Smooth muscle cell (in vitro differentiated cells): ENCODE results near the gene RDH8. TPM values are rescaled to one million over a fixed set of nuclear protein-coding genes. Genes with fewer than 3 reads are reported as not detected.
"Not testable (repeated sequence)": the region's sequence is repeated elsewhere in the genome, so short reads cannot be mapped to it uniquely, and the experiment has no call there.

Experiments
- DNase-seq: peaks from one replicate; lab custom pipeline; 2025; ENCODE audit not compliant: unreplicated experiment; lab: John Stamatoyannopoulos, UW
- H2AFZ ChIP-seq: fragments of 200-600 bp; sonication (generic); 2 replicates; pipeline ENCODE4 v1.6.0; 2016; ENCODE audit warnings: antibody characterized with exemption, low read depth, mild to moderate bottlenecking
- H3F3A ChIP-seq: fragments of 200-600 bp; sonication (generic); 2 replicates; pipeline ENCODE4 v1.6.0; 2017; ENCODE audit warnings: antibody characterized with exemption, low read depth
- H3K27ac ChIP-seq: fragments of 200-600 bp; sonication (generic); 2 replicates; pipeline ENCODE4 v1.5.1; 2016; ENCODE audit warnings: low read depth, mild to moderate bottlenecking
- H3K27me3 ChIP-seq: fragments of 200-600 bp; sonication (generic); 2 replicates; pipeline ENCODE4 v1.6.1; 2016; ENCODE audit warnings: low read depth, mild to moderate bottlenecking
- H3K36me3 ChIP-seq: fragments of 200-600 bp; sonication (generic); 2 replicates; pipeline ENCODE4 v1.5.1; 2016; ENCODE audit warnings: low read depth
- H3K4me1 ChIP-seq: fragments of 200-600 bp; sonication (generic); 2 replicates; pipeline ENCODE4 v1.5.1; 2016; ENCODE audit warnings: low read depth
- H3K4me2 ChIP-seq: fragments of 200-600 bp; sonication (generic); 2 replicates; pipeline ENCODE4 v1.6.0; 2016; ENCODE audit warnings: mild to moderate bottlenecking
- H3K4me3 ChIP-seq: fragments of 200-600 bp; sonication (generic); 2 replicates; pipeline ENCODE4 v1.5.1; 2016; ENCODE audit warnings: mild to moderate bottlenecking
- H3K79me2 ChIP-seq: fragments of 200-600 bp; sonication (generic); 2 replicates; pipeline ENCODE4 v1.6.0; 2016; ENCODE audit warnings: low read depth, mild to moderate bottlenecking
- H3K9ac ChIP-seq: fragments of 200-600 bp; sonication (generic); 2 replicates; pipeline ENCODE4 v1.6.0; 2016; ENCODE audit warnings: low read depth
- H3K9me3 ChIP-seq: fragments of 200-600 bp; sonication (generic); replicated peaks from 2 replicates; pipeline ENCODE4 v1.5.1; 2016; ENCODE audit warnings: low read depth
- H4K20me1 ChIP-seq: fragments of 200-600 bp; sonication (generic); 2 replicates; pipeline ENCODE4 v1.6.0; 2016; ENCODE audit warnings: low read depth
- WGBS: methylation state at CpG from one replicate; pipeline ENCODE4 v1.1.7; 2016; ENCODE audit warnings: low lambda C conversion rate; 5-methylcytosine and 5-hydroxymethylcytosine counted together
- polyA plus RNA-seq: library from polyadenylated mRNA; unstranded; fragments of >200 nt; fragmentation: Nextera tagmentation; extraction: Ambion mirVana; gene quantifications from 2 replicates; pipeline ENCODE4 v1.2.1, GENCODE V29; 2016
- total RNA-seq: library from RNA; depleted of rRNA; stranded (reverse); fragments of >200 nt; gene quantifications from 2 replicates; pipeline ENCODE4 v1.2.3, GENCODE V29; 2014
- TF ChIP-seq, protein P1 (sequence below): fragments of 200-600 bp; sonication (generic); IDR thresholded peaks from 2 replicates; pipeline ENCODE4 v1.5.1; 2017; ENCODE audit warnings: borderline replicate concordance, mild to moderate bottlenecking, antibody characterized with exemption; ENCODE audit not compliant: insufficient read depth, poor library complexity, severe bottlenecking

The RDH8 gene
- total and polyA plus RNA-seq, 2 experiments from 2014 or later: not detected

DNA sequence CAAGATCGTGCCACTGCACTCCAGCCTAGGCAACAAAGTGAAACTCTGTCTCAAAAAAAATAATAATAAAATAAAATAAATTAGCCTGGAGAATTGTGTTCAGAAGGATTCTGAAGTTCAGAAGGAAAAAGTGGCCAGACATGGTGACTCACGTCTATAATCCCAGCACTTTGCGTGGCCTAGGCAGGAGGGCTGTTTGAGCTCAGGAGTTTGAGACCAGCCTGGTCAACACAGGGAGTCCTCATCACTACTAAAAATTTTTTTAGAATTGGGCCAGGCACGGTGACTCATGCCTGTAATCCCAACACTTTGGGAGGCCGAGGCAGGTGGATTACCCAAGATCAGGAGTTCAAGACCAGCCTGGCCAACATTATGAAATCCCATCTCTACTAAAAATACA lies 6.0 kb downstream of the RDH8 start:
- WGBS: 51% methylated on average over 5 of the region's 5 CpGs
- H2AFZ ChIP-seq: no peak overlapping the region
- no peaks in the 10 kb centered on the region for H3K27me3 ChIP-seq
- no peaks in the 10 kb centered on the region for H3K4me1 ChIP-seq
- TF ChIP-seq, protein P1, sequence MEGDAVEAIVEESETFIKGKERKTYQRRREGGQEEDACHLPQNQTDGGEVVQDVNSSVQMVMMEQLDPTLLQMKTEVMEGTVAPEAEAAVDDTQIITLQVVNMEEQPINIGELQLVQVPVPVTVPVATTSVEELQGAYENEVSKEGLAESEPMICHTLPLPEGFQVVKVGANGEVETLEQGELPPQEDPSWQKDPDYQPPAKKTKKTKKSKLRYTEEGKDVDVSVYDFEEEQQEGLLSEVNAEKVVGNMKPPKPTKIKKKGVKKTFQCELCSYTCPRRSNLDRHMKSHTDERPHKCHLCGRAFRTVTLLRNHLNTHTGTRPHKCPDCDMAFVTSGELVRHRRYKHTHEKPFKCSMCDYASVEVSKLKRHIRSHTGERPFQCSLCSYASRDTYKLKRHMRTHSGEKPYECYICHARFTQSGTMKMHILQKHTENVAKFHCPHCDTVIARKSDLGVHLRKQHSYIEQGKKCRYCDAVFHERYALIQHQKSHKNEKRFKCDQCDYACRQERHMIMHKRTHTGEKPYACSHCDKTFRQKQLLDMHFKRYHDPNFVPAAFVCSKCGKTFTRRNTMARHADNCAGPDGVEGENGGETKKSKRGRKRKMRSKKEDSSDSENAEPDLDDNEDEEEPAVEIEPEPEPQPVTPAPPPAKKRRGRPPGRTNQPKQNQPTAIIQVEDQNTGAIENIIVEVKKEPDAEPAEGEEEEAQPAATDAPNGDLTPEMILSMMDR: no peak
- H3K79me2 ChIP-seq: no peaks in the 10 kb centered on the region
- H3K9me3 ChIP-seq: no peaks in the 10 kb centered on the region
- H3K27ac ChIP-seq: peak overlapping the region; percentile 83
- H4K20me1 ChIP-seq: no peaks in the 10 kb centered on the region
- H3K4me2 ChIP-seq: no peak overlapping the region
- no peak for DNase-seq
- no peak overlapping the region for H3K4me3 ChIP-seq
- H3K9ac ChIP-seq: no peak overlapping the region
- H3K36me3 ChIP-seq: no peaks in the 10 kb centered on the region
- no peaks in the 10 kb centered on the region for H3F3A ChIP-seq

DNA sequence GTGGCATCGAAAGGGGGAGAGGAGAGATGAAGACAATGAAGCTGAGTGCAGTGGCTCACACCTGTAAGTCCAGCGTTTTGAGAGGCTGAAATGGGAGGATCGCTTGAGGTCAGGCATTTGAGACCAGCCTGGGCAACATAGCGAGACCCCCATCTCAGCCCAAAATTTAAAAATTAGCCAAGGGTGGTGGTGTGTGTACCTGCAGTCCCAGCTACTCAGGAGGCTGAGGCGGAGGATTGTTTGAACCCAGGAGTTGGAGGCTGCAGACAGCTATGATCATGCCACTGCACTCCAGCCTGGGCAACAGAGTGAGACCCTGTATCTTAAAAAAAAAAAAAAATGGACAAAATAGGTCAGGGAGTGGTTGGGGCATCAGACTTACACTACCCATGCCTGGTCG lies 7.6 kb downstream of the RDH8 start:
- Histone ChIP-seq H3K27me3 (no peaks in the 10 kb centered on the region), H2AFZ (no peak overlapping the region), H4K20me1 (no peaks in the 10 kb centered on the region), H3K79me2 (no peaks in the 10 kb centered on the region), H3K27ac (no peak overlapping the region), H3K36me3 (no peaks in the 10 kb centered on the region), H3K9ac (no peak overlapping the region), H3F3A (no peaks in the 10 kb centered on the region), H3K4me1 (no peaks in the 10 kb centered on the region), H3K4me3 (no peak overlapping the region), H3K4me2 (no peak overlapping the region), H3K9me3 (no peaks in the 10 kb centered on the region)
- 94% methylated on average over 6 of the region's 6 CpGs for WGBS
- TF ChIP-seq, protein P1: no peak
- DNase-seq: no peak

DNA sequence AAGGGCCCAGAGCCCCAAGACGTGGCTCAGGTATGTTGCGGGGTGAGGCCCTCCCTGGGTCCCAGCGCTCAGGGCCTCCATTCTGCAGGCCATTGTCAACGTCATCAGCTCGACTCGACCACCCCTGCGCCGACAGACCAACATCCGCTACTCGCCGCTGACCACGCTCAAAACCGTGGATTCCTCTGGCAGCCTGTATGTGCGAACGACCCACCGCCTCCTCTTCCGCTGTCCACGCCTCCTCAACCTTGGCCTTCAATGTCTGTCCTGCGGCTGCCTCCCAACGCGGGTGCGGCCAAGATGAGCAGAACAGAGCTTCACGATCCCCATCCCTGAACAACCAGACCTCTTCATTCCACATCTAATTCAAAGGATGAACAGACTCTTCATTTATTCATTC lies 8.2 kb downstream of the RDH8 start:
- Histone ChIP-seq H3K9me3 (no peaks in the 10 kb centered on the region), H3K4me2 (no peak overlapping the region), H3K4me1 (no peaks in the 10 kb centered on the region), H3K4me3 (no peak overlapping the region), H3K36me3 (no peaks in the 10 kb centered on the region), H2AFZ (no peak overlapping the region), H3K9ac (no peak overlapping the region), H4K20me1 (no peaks in the 10 kb centered on the region), H3K27ac (no peak overlapping the region), H3K79me2 (no peaks in the 10 kb centered on the region), H3F3A (no peaks in the 10 kb centered on the region), H3K27me3 (no peaks in the 10 kb centered on the region)
- TF ChIP-seq, protein P1: no peak
- WGBS: 91% methylated on average over 23 of the region's 23 CpGs
- DNase-seq: no peak

DNA sequence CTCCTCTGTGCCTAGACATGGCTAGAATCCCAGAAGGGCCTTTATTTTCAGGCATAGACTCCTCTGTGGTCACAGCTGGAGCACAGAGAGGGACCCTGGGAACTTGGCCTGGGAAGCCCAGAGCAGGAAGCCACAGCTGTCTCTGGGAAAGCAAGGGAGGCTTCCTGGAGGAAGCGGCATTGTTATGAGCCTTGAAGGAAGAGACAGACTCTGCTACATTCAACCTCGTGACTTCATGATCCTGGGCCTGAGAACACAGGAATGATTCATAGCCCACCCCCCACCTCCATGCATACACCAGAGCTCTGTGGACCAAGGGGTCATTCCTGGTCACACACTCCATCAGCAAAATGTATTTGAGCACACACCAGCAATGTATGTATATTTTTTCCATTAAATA lies 8.6 kb downstream of the RDH8 start:
- H3K9ac ChIP-seq: no peak overlapping the region
- H3K9me3 ChIP-seq: no peaks in the 10 kb centered on the region
- no peaks in the 10 kb centered on the region for H3K36me3 ChIP-seq
- H3K4me1 ChIP-seq: no peaks in the 10 kb centered on the region
- no peaks in the 10 kb centered on the region for H4K20me1 ChIP-seq
- H3K27me3 ChIP-seq: no peaks in the 10 kb centered on the region
- no peak overlapping the region for H3K27ac ChIP-seq
- H3K79me2 ChIP-seq: no peaks in the 10 kb centered on the region
- no peak for DNase-seq
- H2AFZ ChIP-seq: no peak overlapping the region
- no peak overlapping the region for H3K4me3 ChIP-seq
- WGBS: 64% methylated on average over 2 of the region's 2 CpGs
- no peaks in the 10 kb centered on the region for H3F3A ChIP-seq
- no peak overlapping the region for H3K4me2 ChIP-seq
- TF ChIP-seq, protein P1: no peak

DNA sequence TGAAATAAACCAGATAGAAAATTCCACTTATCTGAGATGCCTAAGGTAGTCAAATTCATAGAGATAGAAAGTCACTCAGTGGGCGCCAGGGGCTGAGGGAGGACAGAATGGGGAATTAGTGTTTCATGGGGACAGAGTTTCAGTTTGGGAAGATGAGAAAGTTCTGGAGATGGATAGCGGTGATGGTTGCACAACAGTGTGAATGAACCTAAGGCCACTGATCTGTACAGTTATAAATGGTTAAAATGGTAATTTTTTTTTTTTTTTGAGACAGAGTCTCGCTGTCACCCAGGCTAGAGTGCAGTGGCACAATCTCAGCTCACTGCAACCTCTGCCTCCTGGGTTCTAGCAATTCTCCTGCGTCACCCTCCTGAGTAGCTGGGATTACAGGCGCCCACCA lies 9.8 kb downstream of the RDH8 start:
- H3K9me3 ChIP-seq, H4K20me1 ChIP-seq, H2AFZ ChIP-seq, DNase-seq, H3K79me2 ChIP-seq, H3K4me2 ChIP-seq, H3F3A ChIP-seq, H3K4me1 ChIP-seq, H3K27me3 ChIP-seq, H3K9ac ChIP-seq, H3K36me3 ChIP-seq, H3K4me3 ChIP-seq, H3K27ac ChIP-seq: not testable (repeated sequence)
- 93% methylated on average over 5 of the region's 5 CpGs for WGBS
